ENCODE measurements around the gene CCL5.

DNA sequence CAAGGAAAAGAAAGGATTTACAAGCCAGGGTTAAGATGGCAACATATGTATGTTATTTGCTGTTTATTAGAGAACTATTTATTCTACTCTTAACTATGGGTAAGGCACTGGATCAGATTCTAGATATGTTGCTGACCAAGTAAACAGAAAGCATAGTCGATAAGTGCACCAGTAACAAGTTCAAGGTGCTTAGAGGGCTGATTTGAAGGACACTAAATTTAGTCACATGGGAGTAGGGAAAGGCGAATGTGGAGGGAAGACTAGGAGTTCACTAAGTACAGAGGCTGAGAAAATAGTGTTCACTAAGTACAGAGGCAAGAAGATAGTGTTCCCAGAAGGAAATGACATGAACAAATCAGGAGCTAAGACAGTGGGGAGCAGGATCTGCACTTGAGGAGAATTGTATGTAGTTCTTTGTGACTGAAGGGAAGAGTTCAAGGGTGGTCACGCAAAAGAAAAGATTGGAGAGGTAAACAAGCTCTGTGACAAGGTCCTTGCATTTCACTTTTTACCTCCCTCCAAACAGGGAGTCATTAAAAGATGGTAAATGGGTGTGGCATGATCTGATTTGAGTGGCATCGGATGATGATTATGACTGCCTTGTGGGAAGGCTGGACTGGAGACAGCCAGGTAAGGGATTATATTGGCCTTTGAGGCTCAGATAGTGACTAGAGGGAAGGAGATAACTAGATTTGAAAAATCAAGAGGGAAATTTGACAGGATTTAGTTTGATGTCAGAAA is 32.4 kb downstream of the CCL5 start:
- TF ChIP-seq, protein P1, sequence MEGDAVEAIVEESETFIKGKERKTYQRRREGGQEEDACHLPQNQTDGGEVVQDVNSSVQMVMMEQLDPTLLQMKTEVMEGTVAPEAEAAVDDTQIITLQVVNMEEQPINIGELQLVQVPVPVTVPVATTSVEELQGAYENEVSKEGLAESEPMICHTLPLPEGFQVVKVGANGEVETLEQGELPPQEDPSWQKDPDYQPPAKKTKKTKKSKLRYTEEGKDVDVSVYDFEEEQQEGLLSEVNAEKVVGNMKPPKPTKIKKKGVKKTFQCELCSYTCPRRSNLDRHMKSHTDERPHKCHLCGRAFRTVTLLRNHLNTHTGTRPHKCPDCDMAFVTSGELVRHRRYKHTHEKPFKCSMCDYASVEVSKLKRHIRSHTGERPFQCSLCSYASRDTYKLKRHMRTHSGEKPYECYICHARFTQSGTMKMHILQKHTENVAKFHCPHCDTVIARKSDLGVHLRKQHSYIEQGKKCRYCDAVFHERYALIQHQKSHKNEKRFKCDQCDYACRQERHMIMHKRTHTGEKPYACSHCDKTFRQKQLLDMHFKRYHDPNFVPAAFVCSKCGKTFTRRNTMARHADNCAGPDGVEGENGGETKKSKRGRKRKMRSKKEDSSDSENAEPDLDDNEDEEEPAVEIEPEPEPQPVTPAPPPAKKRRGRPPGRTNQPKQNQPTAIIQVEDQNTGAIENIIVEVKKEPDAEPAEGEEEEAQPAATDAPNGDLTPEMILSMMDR (IDR thresholded peaks at IDR 0.05), result no peak
- TF ChIP-seq POLR2AphosphoS5 (IDR thresholded peaks at IDR 0.05; ENCODE audit: low read depth, low read length), result peak; percentile 21; the same call in 1 of the 2 replicates
- TF ChIP-seq, protein P2, sequence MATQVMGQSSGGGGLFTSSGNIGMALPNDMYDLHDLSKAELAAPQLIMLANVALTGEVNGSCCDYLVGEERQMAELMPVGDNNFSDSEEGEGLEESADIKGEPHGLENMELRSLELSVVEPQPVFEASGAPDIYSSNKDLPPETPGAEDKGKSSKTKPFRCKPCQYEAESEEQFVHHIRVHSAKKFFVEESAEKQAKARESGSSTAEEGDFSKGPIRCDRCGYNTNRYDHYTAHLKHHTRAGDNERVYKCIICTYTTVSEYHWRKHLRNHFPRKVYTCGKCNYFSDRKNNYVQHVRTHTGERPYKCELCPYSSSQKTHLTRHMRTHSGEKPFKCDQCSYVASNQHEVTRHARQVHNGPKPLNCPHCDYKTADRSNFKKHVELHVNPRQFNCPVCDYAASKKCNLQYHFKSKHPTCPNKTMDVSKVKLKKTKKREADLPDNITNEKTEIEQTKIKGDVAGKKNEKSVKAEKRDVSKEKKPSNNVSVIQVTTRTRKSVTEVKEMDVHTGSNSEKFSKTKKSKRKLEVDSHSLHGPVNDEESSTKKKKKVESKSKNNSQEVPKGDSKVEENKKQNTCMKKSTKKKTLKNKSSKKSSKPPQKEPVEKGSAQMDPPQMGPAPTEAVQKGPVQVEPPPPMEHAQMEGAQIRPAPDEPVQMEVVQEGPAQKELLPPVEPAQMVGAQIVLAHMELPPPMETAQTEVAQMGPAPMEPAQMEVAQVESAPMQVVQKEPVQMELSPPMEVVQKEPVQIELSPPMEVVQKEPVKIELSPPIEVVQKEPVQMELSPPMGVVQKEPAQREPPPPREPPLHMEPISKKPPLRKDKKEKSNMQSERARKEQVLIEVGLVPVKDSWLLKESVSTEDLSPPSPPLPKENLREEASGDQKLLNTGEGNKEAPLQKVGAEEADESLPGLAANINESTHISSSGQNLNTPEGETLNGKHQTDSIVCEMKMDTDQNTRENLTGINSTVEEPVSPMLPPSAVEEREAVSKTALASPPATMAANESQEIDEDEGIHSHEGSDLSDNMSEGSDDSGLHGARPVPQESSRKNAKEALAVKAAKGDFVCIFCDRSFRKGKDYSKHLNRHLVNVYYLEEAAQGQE (IDR thresholded peaks at IDR 0.05; ENCODE audit: low read depth, low read length), result no peak
- TF ChIP-seq JUND (IDR thresholded peaks at IDR 0.05), result no peak

Measured in SK-N-SH (cell line).